Right lung (tissue), 5 donors: ENCODE measurements around the gene SPRR5. TPM values are rescaled to one million over a fixed set of nuclear protein-coding genes. Genes with fewer than 3 reads are reported as not detected.

Experiments
- DNase-seq, 2 donors: peaks; one replicate each; pipeline ENCODE4 v3.0.0-alpha.2; 2013
- polyA plus RNA-seq, 5 donors: library from polyadenylated mRNA; unstranded; fragments of 120-200 nt; gene quantifications; one replicate each; pipeline versions ENCODE4 v1.2.1 to v1.2.3, GENCODE V29; 2013; ENCODE audit warnings: inconsistent platforms in 1 of 5, low replicate concordance in 1 of 5; ENCODE audit not compliant: insufficient read length in 5 of 5, insufficient read depth in 1 of 5

Gene SPRR5
- polyA plus RNA-seq, 5 donors: not detected

GRCh38 chr1:152946248-152946647, 758 bp upstream of the SPRR5 start:
- no peak for DNase-seq

- no peak for DNase-seq
Measured at GRCh38 chr1:152951711-152952110, 4.7 kb downstream of the SPRR5 start.

- no peak for DNase-seq
Measured at GRCh38 chr1:152953761-152954160, 6.8 kb downstream of the SPRR5 start.

- no peak for DNase-seq
Measured at GRCh38 chr1:152954436-152954835, 7.4 kb downstream of the SPRR5 start.

GRCh38 chr1:152957561-152957960, 10.6 kb downstream of the SPRR5 start:
- no peak for DNase-seq

- DNase-seq: no peak
Measured at GRCh38 chr1:152959273-152959672, 12.3 kb downstream of the SPRR5 start.

GRCh38 chr1:152959801-152960451, 12.9 kb downstream of the SPRR5 start:
- no peak for DNase-seq

- no peak for DNase-seq
Measured at GRCh38 chr1:152960452-152961044, 13.5 kb downstream of the SPRR5 start.

GRCh38 chr1:152961226-152961891, 14.4 kb downstream of the SPRR5 start:
- no peak for DNase-seq

GRCh38 chr1:152962876-152963415, 15.9 kb downstream of the SPRR5 start:
- no peak for DNase-seq

- DNase-seq: no peak
Measured at GRCh38 chr1:152964536-152964935, 17.5 kb downstream of the SPRR5 start.

GRCh38 chr1:152965853-152966252, 18.8 kb downstream of the SPRR5 start:
- DNase-seq: no peak

GRCh38 chr1:152967201-152967600, 20.2 kb downstream of the SPRR5 start:
- no peak for DNase-seq

GRCh38 chr1:152968248-152968647, 21.2 kb downstream of the SPRR5 start:
- no peak for DNase-seq

GRCh38 chr1:152969036-152969435, 22.0 kb downstream of the SPRR5 start:
- no peak for DNase-seq

- DNase-seq: no peak
Measured at GRCh38 chr1:152970495-152970894, 23.5 kb downstream of the SPRR5 start, which contains the start of gene SPRR4. SPRR4 (plus strand) TSS chr1:152970648; CDS start chr1:152971891, 1,243 bp downstream.

- DNase-seq: no peak
Measured at GRCh38 chr1:152972196-152972886, 25.3 kb downstream of the SPRR5 start.

- no peak for DNase-seq
Measured at GRCh38 chr1:152976688-152977087, 29.7 kb downstream of the SPRR5 start.

GRCh38 chr1:152977614-152978013, 30.6 kb downstream of the SPRR5 start:
- DNase-seq: no peak

- no peak for DNase-seq
Measured at GRCh38 chr1:152980676-152981075, 33.7 kb downstream of the SPRR5 start.

- DNase-seq: no peak
Measured at GRCh38 chr1:152981146-152981871, 34.3 kb downstream of the SPRR5 start.

GRCh38 chr1:152982076-152982475, 35.1 kb downstream of the SPRR5 start:
- DNase-seq: no peak
